CD14-positive monocyte (primary cell): ENCODE measurements around the gene FOXN4. TPM values are rescaled to one million over a fixed set of nuclear protein-coding genes. Genes with fewer than 3 reads are reported as not detected.
A peak's percentile ranks its signal among the peaks of the same experiment; 100 is the strongest.

Source experiments
- DNase-seq, 3 donors: peaks; one replicate each; pipeline ENCODE4 v3.0.0-alpha.2; 2011 to 2022
- H2AFZ ChIP-seq: 2 replicates; pipeline ENCODE4 v1.6.0; 2012; ENCODE audit warnings: mild to moderate bottlenecking, low read depth, low read length, inconsistent platforms; ENCODE audit not compliant: insufficient read depth, poor library complexity, severe bottlenecking
- H3K27ac ChIP-seq, 2 donors: 1 replicate in 1 of 2; 2 replicates in 1 of 2; pipeline ENCODE4 v1.5.1; 2012 to 2013; ENCODE audit warnings: low read length in 2 of 2, control low read depth in 1 of 2, inconsistent platforms in 1 of 2, low read depth in 1 of 2, mild to moderate bottlenecking in 1 of 2
- H3K27me3 ChIP-seq, 2 donors: one replicate each; pipeline versions ENCODE4 v1.6.0 to v1.6.1; 2011 to 2013; ENCODE audit warnings: low read length in 2 of 2; ENCODE audit not compliant: control insufficient read depth in 2 of 2, insufficient read depth in 2 of 2
- H3K36me3 ChIP-seq, 2 donors: replicated peaks in 1 of 2; 1 replicate in 1 of 2; 2 replicates in 1 of 2; pipeline versions ENCODE4 v1.5.1 to v1.6.1; 2012 to 2013; ENCODE audit warnings: low read length in 2 of 2, control low read depth in 1 of 2, inconsistent platforms in 1 of 2, mild to moderate bottlenecking in 1 of 2; ENCODE audit not compliant: insufficient read depth in 2 of 2, control insufficient read depth in 1 of 2
- H3K4me1 ChIP-seq, 2 donors: 1 replicate in 1 of 2; 2 replicates in 1 of 2; pipeline versions ENCODE4 v1.5.1 to v1.6.1; 2012 to 2013; ENCODE audit warnings: low read length in 2 of 2, control low read depth in 1 of 2, inconsistent platforms in 1 of 2, mild to moderate bottlenecking in 1 of 2, moderate library complexity in 1 of 2; ENCODE audit not compliant: insufficient read depth in 2 of 2, control insufficient read depth in 1 of 2
- H3K4me2 ChIP-seq: replicated peaks from 2 replicates; pipeline ENCODE3; 2012; ENCODE audit warnings: low read length, moderate library complexity, mild to moderate bottlenecking; ENCODE audit not compliant: poor library complexity, severe bottlenecking; ENCODE audit errors: extremely low read depth
- H3K4me3 ChIP-seq, 3 experiments: fragments of 200-600 bp in 1 of 3; sonication (generic) in 1 of 3; replicated peaks in 1 of 3; 1 replicate in 2 of 3; 2 replicates in 1 of 3; pipeline ENCODE4 v1.5.1; 2011 to 2013; ENCODE audit warnings: low read length in 3 of 3, mild to moderate bottlenecking in 3 of 3, control low read depth in 2 of 3, low read depth in 2 of 3, inconsistent platforms in 1 of 3, moderate library complexity in 1 of 3
- H3K79me2 ChIP-seq: 2 replicates; pipeline ENCODE4 v1.6.0; 2012; ENCODE audit warnings: mild to moderate bottlenecking, control low read depth, inconsistent platforms, low read length, moderate library complexity; ENCODE audit not compliant: insufficient read depth
- H3K9ac ChIP-seq: 2 replicates; pipeline ENCODE4 v1.6.0; 2017; ENCODE audit warnings: low read length, mild to moderate bottlenecking; ENCODE audit not compliant: insufficient read depth, poor library complexity, severe bottlenecking
- H3K9me3 ChIP-seq, 2 donors: replicated peaks in 1 of 2; 1 replicate in 1 of 2; 2 replicates in 1 of 2; pipeline versions ENCODE4 v1.5.1 to v1.6.1; 2012 to 2013; ENCODE audit warnings: low read length in 2 of 2, control low read depth in 1 of 2; ENCODE audit not compliant: control insufficient read depth in 1 of 2, insufficient read depth in 1 of 2
- H4K20me1 ChIP-seq: 2 replicates; pipeline ENCODE4 v1.6.0; 2012; ENCODE audit warnings: mild to moderate bottlenecking, low read length, control low read depth, moderate library complexity; ENCODE audit not compliant: insufficient read depth
- H3K27ac Mint-ChIP-seq, 7 donors: one replicate each; pipeline ENCODE4 v1.8.0; 2020; ENCODE audit warnings: mild to moderate bottlenecking in 7 of 7, mixed read lengths in 7 of 7, moderate library complexity in 6 of 7, inconsistent platforms in 2 of 7
- H3K27me3 Mint-ChIP-seq, 3 donors: one replicate each; pipeline ENCODE4 v1.8.0; 2021 to 2022; ENCODE audit warnings: low read depth in 3 of 3, mild to moderate bottlenecking in 3 of 3, mixed read lengths in 3 of 3, moderate library complexity in 3 of 3, inconsistent platforms in 1 of 3
- H3K36me3 Mint-ChIP-seq, 2 donors: one replicate each; pipeline ENCODE4 v1.8.0; 2020; ENCODE audit warnings: mixed read lengths in 2 of 2, inconsistent platforms in 1 of 2, mild to moderate bottlenecking in 1 of 2
- H3K4me1 Mint-ChIP-seq: one replicate; pipeline ENCODE4 v1.8.0; 2020; ENCODE audit warnings: mild to moderate bottlenecking, mixed read lengths
- H3K4me3 Mint-ChIP-seq, 2 donors: one replicate each; pipeline ENCODE4 v1.8.0; 2020; ENCODE audit warnings: mild to moderate bottlenecking in 2 of 2, mixed read lengths in 2 of 2, moderate library complexity in 1 of 2
- H3K9me3 Mint-ChIP-seq, 7 donors: one replicate each; pipeline ENCODE4 v1.8.0; 2020 to 2022; ENCODE audit warnings: mixed read lengths in 7 of 7, mild to moderate bottlenecking in 6 of 7, moderate library complexity in 6 of 7, inconsistent platforms in 2 of 7
- WGBS: methylation state at CpG from one replicate; pipeline ENCODE4 v1.1.5; 2013; ENCODE audit warnings: missing lambda C conversion rate; ENCODE audit not compliant: insufficient coverage; 5-methylcytosine and 5-hydroxymethylcytosine counted together
- intact Hi-C, 2 donors: fragments of 100-400 bp; cut with micrococcal nuclease; formaldehyde crosslinking; loops; one replicate each; pipeline versions ENCODE4 v1.15.0 to v1.15.1; 2023
- polyA plus RNA-seq, 3 donors: library from polyadenylated mRNA; depleted of rRNA in 1 of 3; unstranded in 2 of 3; stranded (reverse) in 1 of 3; fragments of 300-500 nt in 2 of 3; fragments of >200 nt in 1 of 3; fragmentation: Illumina TruSeq in 2 of 3; gene quantifications; 1 replicate in 2 of 3; 2 replicates in 1 of 3; pipeline ENCODE4 v1.2.3, GENCODE V29; 2012 to 2021
- TF ChIP-seq, protein P1 (sequence below): fragments of 200-600 bp; IDR thresholded peaks from one replicate; pipeline ENCODE4 v1.8.0; 2022; ENCODE audit warnings: antibody characterized with exemption, mild to moderate bottlenecking

The FOXN4 gene
- polyA plus RNA-seq, 3 donors = not detected

DNA sequence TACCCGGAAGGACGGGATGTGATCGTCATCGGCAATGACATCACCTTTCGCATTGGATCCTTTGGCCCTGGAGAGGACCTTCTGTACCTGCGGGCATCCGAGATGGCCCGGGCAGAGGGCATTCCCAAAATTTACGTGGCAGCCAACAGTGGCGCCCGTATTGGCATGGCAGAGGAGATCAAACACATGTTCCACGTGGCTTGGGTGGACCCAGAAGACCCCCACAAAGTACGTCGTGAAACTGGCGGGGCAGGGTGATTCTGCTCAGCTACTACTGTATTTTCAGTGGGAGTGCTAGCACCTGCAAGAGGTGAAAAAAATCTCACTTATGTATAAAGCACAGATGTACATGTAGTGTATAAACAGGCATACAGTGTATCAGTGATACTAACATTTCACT lies 62.9 kb downstream of the FOXN4 start:
- no peak overlapping the region for H3K27ac ChIP-seq
- H3K9me3 ChIP-seq = no peaks in the 10 kb centered on the region
- no peak overlapping the region for H2AFZ ChIP-seq
- H3K9ac ChIP-seq = no peak overlapping the region
- Mint-ChIP-seq H3K27me3 (no peaks in the 10 kb centered on the region), H3K4me1 (peaks cover 15% of the 10 kb centered on the region), H3K27ac (peak overlapping the region in 1 of 7 donors; percentile 53), H3K9me3 (peaks cover 0 to 2% (median 0%) of the 10 kb centered on the region in 7 donors), H3K36me3 (peaks cover 28 to 33% of the 10 kb centered on the region in 2 donors), H3K4me3 (no peak overlapping the region)
- H3K4me3 ChIP-seq = no peak overlapping the region
- H3K79me2 ChIP-seq = no peaks in the 10 kb centered on the region
- WGBS = 95% methylated on average over 12 of the region's 15 CpGs
- intact Hi-C loops = no loop called here
- H3K27me3 ChIP-seq = no peaks in the 10 kb centered on the region
- H3K4me1 ChIP-seq = peaks cover 2 to 8% of the 10 kb centered on the region in 2 donors
- DNase-seq = no peak
- TF ChIP-seq, protein P1, sequence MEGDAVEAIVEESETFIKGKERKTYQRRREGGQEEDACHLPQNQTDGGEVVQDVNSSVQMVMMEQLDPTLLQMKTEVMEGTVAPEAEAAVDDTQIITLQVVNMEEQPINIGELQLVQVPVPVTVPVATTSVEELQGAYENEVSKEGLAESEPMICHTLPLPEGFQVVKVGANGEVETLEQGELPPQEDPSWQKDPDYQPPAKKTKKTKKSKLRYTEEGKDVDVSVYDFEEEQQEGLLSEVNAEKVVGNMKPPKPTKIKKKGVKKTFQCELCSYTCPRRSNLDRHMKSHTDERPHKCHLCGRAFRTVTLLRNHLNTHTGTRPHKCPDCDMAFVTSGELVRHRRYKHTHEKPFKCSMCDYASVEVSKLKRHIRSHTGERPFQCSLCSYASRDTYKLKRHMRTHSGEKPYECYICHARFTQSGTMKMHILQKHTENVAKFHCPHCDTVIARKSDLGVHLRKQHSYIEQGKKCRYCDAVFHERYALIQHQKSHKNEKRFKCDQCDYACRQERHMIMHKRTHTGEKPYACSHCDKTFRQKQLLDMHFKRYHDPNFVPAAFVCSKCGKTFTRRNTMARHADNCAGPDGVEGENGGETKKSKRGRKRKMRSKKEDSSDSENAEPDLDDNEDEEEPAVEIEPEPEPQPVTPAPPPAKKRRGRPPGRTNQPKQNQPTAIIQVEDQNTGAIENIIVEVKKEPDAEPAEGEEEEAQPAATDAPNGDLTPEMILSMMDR = no peak
- no peak overlapping the region for H3K4me2 ChIP-seq
- peaks cover 2 to 14% of the 10 kb centered on the region in 2 donors for H3K36me3 ChIP-seq
- no peaks in the 10 kb centered on the region for H4K20me1 ChIP-seq

DNA sequence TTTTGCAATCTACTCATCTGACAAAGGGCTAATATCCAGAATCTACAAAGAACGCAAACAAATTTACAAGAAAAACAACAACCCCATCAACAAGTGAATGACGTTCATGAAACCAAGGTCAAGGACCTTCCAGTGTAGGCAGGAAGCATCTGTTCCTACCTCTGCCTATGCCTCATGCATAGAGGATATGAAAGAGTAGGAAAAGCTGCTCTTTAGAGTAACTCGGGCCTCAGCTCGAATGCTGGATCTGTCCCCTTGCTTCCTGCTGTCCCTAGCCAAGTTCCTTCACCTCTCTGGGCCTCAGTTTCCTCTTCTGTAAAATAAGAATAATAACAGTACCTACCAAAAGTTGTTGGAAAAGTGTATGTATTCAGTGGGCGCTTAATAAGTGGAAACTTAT lies 65.0 kb downstream of the FOXN4 start:
- no peak overlapping the region for H3K4me3 Mint-ChIP-seq
- H3K27ac ChIP-seq = no peak overlapping the region
- H3K4me1 ChIP-seq = peaks cover 2 to 4% of the 10 kb centered on the region in 2 donors
- TF ChIP-seq, protein P1 = no peak
- H3K9ac ChIP-seq = no peak overlapping the region
- H4K20me1 ChIP-seq = no peaks in the 10 kb centered on the region
- peaks cover 11% of the 10 kb centered on the region for H3K4me1 Mint-ChIP-seq
- H3K4me3 ChIP-seq = no peak overlapping the region
- no peaks in the 10 kb centered on the region for H3K9me3 Mint-ChIP-seq
- H3K9me3 ChIP-seq = no peaks in the 10 kb centered on the region
- peaks cover 8 to 20% of the 10 kb centered on the region in 2 donors for H3K36me3 ChIP-seq
- no peaks in the 10 kb centered on the region for H3K79me2 ChIP-seq
- no peak overlapping the region for H3K4me2 ChIP-seq
- H3K27me3 ChIP-seq = no peaks in the 10 kb centered on the region
- no peak for DNase-seq
- peaks cover 42 to 47% of the 10 kb centered on the region in 2 donors for H3K36me3 Mint-ChIP-seq
- H3K27me3 Mint-ChIP-seq = no peaks in the 10 kb centered on the region
- intact Hi-C loops = no loop called here
- peak overlapping the region in 1 of 7 donors; percentile 23 for H3K27ac Mint-ChIP-seq
- WGBS = no CpG with 5 or more reads among the region's 5 CpGs
- no peak overlapping the region for H2AFZ ChIP-seq
